T-helper 9 cell (primary cell): Measurements from ENCODE around the gene CDK16.

ENCODE experiments used
- DNase-seq: peaks from one replicate; pipeline ENCODE4 v3.0.0-alpha.2; 2020

CDK16 gene

GRCh38 chrX:47186096-47186740, 32.3 kb upstream of the CDK16 start:
- no peak for DNase-seq

- DNase-seq = no peak
These were observed 31.3 kb upstream of the CDK16 start for GRCh38 chrX:47187106-47187677.

- no peak for DNase-seq
These were observed 28.6 kb upstream of the CDK16 start for GRCh38 chrX:47189906-47190305.

GRCh38 chrX:47190445-47191269, 27.8 kb upstream of the CDK16 start:
- peak; percentile 58 for DNase-seq

GRCh38 chrX:47191331-47191730, 27.1 kb upstream of the CDK16 start:
- DNase-seq = peak; percentile 33

- DNase-seq = no peak
These were observed 26.6 kb upstream of the CDK16 start for GRCh38 chrX:47191806-47192401.

GRCh38 chrX:47193475-47194193, 24.8 kb upstream of the CDK16 start, which contains the start of gene UBA1:
Gene UBA1 (plus strand): TSS chrX:47193829. CDS start chrX:47198803, 4,974 bp downstream.
- peak; percentile 97 for DNase-seq

- DNase-seq = no peak
These were observed 24.2 kb upstream of the CDK16 start for GRCh38 chrX:47194194-47194787.

GRCh38 chrX:47196098-47196497, 22.4 kb upstream of the CDK16 start:
- no peak for DNase-seq

GRCh38 chrX:47197526-47197925, 21.0 kb upstream of the CDK16 start:
- no peak for DNase-seq

- no peak for DNase-seq
These were observed 20.3 kb upstream of the CDK16 start for GRCh38 chrX:47198026-47198686.

- DNase-seq = no peak
These were observed 19.8 kb upstream of the CDK16 start for GRCh38 chrX:47198687-47199080.

GRCh38 chrX:47199286-47199685, 19.2 kb upstream of the CDK16 start:
- no peak for DNase-seq

GRCh38 chrX:47200385-47201150, 17.9 kb upstream of the CDK16 start:
- no peak for DNase-seq

- no peak for DNase-seq
These were observed 17.0 kb upstream of the CDK16 start for GRCh38 chrX:47201345-47201944.

- DNase-seq = no peak
These were observed 16.2 kb upstream of the CDK16 start for GRCh38 chrX:47202316-47202715.

- no peak for DNase-seq
These were observed 15.6 kb upstream of the CDK16 start for GRCh38 chrX:47202877-47203276.

- DNase-seq = no peak
These were observed 13.5 kb upstream of the CDK16 start for GRCh38 chrX:47204970-47205369.

GRCh38 chrX:47206316-47206715, 12.2 kb upstream of the CDK16 start:
- DNase-seq = no peak

- no peak for DNase-seq
These were observed 10.4 kb upstream of the CDK16 start for GRCh38 chrX:47208108-47208507.
